NCI-H2171 treated with DMSO at 0.1 percent for 48 hours (cell line): Measurements from ENCODE around the gene STARD6.
A peak's percentile ranks its signal among the peaks of the same experiment; 100 is the strongest.
"Not testable (repeated sequence)": the region's sequence is repeated elsewhere in the genome, so short reads cannot be mapped to it uniquely, and the experiment has no call there.

ENCODE experiments used
- DNase-seq: peaks from one replicate; lab custom pipeline; 2025; lab: John Stamatoyannopoulos, UW

STARD6 gene

GRCh38 chr18:54338230-54338629 lies 19.4 kb downstream of the STARD6 start:
- no peak for DNase-seq

GRCh38 chr18:54335638-54336173 lies 22.0 kb downstream of the STARD6 start:
- no peak for DNase-seq

GRCh38 chr18:54330768-54331548 lies 26.7 kb downstream of the STARD6 start:
- no peak for DNase-seq

- no peak for DNase-seq
Measured at GRCh38 chr18:54329787-54330186, 27.9 kb downstream of the STARD6 start.

GRCh38 chr18:54327818-54328217 lies 29.8 kb downstream of the STARD6 start:
- DNase-seq = no peak

GRCh38 chr18:54323970-54324369 lies 33.7 kb downstream of the STARD6 start:
- DNase-seq = no peak

- DNase-seq = no peak
Measured at GRCh38 chr18:54323561-54323960, 34.1 kb downstream of the STARD6 start.

GRCh38 chr18:54316071-54316820 lies 41.4 kb downstream of the STARD6 start:
- no peak for DNase-seq

- DNase-seq = not testable (repeated sequence)
Measured at GRCh38 chr18:54309564-54309963, 48.1 kb downstream of the STARD6 start.

- DNase-seq = no peak
Measured at GRCh38 chr18:54303408-54303807, 54.2 kb downstream of the STARD6 start.

GRCh38 chr18:54298991-54299390 lies 58.7 kb downstream of the STARD6 start:
- DNase-seq = not testable (repeated sequence)

- DNase-seq = no peak
Measured at GRCh38 chr18:54296062-54296461, 61.6 kb downstream of the STARD6 start.

GRCh38 chr18:54294274-54294673 lies 63.4 kb downstream of the STARD6 start:
- DNase-seq = no peak

- DNase-seq = no peak
Measured at GRCh38 chr18:54284981-54285785, 72.5 kb downstream of the STARD6 start.

GRCh38 chr18:54284535-54284934 lies 73.1 kb downstream of the STARD6 start:
- DNase-seq = no peak

GRCh38 chr18:54280220-54280569 lies 77.5 kb downstream of the STARD6 start:
- DNase-seq = peak; percentile 74

- peak; percentile 64 for DNase-seq
Measured at GRCh38 chr18:54279477-54280219, 78.0 kb downstream of the STARD6 start.

GRCh38 chr18:54278615-54279014 lies 79.0 kb downstream of the STARD6 start:
- DNase-seq = no peak

- no peak for DNase-seq
Measured at GRCh38 chr18:54277899-54278298, 79.8 kb downstream of the STARD6 start.
